NOMO-1 treated with DMSO at 0.1 percent for 48 hours (cell line): ENCODE results near the gene EVPL.
"Not testable (repeated sequence)": the region's sequence is repeated elsewhere in the genome, so short reads cannot be mapped to it uniquely, and the experiment has no call there.

Experiments
- DNase-seq: peaks from one replicate; lab custom pipeline; 2025; ENCODE audit not compliant: unreplicated experiment; lab: John Stamatoyannopoulos, UW

The EVPL gene

DNA sequence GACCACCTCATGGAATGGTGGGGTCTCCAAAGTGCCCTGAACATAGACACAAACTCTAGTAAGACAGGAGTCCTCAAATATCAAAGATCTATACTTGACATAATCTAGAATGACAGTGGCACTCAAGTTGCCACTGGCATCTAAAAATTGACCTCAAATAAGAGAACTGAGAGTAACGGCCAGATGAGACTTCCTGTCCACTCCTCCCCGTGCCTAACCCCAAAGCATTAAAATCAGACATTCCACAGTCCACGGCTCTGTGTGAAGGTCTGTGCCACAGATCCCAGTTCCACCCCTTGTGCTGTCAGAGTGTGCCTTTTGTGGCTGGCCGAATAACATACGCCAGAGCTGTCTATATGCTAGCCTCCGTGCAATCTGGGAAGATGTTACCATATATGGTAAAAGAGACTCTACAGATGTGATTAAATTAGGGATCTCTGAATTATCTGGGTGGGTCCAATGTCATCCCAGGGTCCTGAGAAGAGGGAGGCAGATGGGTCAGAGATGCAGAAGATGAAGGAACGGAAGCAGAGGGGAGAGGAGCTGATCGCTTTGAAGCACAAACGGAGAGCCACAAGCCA, 21.0 kb upstream of the EVPL start:
- DNase-seq, result peak; percentile 52

DNA sequence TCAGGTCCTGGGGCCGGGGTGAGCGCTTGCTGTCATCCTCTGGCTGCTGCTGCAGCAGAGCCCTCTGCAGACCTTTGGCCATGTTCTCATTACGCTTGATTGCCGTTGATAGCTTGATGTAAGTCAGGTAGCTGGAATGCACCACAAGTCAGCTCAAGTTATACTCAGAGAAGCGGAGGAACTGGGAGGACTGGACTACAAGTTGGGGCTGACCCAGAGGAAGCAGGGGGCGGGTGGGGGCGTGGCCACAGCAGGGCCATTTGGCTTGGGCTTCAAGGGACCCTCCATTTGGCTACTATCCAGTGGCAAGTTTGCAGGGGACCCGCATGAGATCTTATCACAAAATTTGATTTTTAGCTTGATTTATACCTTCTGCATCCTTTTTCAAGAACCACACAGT, 19.0 kb upstream of the EVPL start:
- no peak for DNase-seq

DNA sequence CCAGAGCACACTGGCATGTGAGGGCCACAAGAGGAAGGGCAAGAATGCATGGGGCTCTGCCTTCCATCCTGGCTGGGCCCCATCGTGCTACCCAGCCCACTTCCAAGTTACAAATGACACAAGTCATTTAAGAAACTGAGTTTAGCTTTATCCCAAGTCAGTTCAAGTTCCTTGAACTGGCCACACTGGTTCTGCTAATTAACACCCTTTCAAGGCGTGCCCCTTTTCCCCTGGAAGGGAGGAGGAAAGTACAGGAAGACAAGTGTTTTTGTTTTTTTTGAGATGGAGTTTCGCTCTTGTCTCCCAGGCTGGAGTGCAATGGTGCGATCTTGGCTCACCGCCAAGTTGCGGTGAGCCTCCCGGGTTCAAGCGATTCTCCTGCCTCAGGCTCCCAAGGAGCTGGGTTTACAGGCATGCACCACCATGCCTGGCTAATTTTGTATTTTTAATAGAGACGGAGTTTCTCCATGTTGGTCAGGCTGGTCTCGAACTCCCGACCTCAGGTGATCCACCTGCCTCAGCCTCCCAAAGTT, 17.4 kb upstream of the EVPL start:
- DNase-seq, result not testable (repeated sequence)

- DNase-seq, result not testable (repeated sequence)
Measured at GRCh38 chr17:76042868-76043267, 15.8 kb upstream of the EVPL start.

DNA sequence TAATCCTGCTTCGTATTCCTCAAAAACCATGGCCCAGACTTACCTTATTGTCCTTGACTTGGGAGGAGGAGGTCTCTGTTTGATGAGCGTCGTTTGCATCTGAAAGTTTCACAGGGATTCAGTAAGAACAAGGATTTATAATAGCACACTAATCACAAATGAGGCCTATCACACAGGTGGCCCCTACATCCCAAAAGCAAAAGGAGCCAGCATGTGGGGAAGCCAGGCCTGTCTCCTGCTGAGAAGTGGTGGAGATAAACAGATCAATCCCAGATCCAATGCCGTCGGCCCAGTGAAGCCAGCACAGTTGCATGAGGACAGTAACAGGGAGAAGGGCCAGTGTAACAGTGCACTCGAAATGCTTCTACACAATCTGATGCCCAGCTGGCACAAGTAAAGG, 13.3 kb upstream of the EVPL start:
- DNase-seq, result no peak

- DNase-seq, result no peak
Measured at GRCh38 chr17:76039121-76039520, 12.0 kb upstream of the EVPL start.

GRCh38 chr17:76038050-76038449, 10.9 kb upstream of the EVPL start:
- no peak for DNase-seq

DNA sequence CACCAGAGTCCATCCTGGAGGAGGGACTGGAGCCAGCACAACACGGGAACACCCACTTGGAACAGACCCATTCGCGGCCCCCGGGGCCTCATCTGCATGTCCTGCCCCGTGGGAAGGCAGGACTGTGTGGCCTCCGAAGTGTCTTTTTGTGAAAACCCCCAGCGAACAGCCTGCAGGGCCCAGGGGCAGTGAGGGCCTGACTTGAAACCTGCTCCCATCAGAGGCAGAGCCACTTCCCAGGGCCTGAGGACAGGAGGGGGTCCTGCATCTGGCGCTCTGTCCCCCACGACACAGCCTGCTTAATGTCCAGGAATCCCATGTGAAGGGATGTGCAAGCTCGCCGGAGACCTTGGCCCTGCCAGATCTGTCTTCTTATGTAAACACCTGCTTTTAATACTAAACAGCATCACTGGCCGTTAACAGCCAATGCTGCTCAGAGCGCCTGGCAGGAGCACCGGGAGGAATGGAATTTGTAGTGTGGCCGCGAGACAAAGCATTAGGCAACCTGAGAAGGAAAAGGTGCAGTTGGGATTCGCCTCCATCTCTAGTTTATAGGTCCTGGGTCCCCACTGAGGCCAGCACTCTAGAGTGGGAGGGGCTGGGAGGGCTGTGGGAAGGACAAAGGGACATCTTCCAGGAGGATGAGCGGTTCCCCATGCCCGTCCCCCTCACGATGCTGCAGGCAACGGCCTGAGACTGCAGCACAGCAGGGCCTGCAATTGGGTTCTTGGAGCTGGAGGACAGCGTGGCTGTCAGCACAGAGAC, 9.6 kb upstream of the EVPL start:
- DNase-seq, result no peak

DNA sequence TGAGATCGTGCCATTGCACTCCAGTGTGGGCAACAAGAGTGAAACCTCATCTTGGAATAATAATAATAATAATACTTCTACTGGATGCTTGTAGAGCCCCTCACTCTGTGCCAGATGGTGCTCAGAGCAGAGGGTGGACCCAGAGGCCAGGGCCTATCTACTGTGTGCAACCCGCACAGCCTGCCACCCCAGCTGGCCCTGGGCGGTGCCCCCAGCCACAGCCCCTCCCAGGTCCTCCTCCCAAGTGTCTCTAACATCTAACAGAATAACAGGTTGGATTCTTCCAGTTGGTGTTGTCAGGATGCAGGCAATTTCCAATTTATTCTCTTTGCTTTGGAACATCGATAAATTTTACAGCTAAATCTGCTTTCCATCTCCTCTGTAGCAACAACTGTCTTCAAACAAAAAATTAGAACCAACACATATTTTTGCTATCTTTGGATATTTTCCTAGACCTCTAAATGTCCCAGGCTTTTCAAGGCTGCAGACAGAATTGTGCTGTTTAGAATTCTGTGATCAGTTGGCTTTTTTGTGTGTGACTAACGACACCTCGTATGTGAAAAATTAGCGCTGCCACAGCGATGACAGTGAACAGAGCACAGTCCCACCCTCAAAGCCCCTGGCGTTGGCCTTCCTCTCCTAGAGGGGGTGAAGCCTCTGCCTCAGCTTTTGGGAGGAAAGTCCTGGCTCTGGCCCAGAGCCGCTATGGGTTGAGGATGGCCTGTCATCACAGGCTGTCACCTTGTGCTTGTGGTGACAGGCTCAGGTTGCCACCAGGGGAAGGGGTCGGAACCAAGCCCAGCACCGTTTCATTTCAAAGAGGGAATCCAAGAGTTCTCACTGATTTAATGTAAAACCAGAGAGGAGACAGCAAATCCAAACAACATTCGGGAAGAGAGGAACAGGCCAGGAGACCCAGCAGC, 7.6 kb upstream of the EVPL start:
- DNase-seq, result no peak

DNA sequence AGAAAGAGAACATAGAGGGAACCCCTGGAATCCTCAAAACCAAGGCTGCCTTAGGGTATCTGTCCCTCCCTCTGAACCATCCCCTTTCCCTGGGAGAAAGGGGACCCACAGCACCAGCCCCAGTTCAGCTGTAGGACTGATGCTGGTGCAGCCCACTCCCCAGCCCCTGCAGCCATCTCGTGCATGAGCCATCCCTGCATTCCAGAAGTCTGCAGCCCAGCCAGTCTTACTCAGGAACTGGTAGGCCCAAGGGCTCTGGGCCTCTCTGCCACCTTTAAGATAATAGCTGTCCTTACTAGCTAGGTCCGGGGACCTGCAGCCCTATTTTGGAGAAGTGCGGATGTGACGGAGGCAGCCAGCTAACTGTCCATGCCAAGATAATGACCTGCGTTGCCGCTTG, 6.0 kb upstream of the EVPL start:
- DNase-seq, result no peak

- DNase-seq, result no peak
Measured at GRCh38 chr17:76032780-76033108, 5.6 kb upstream of the EVPL start.

- no peak for DNase-seq
Measured at GRCh38 chr17:76032073-76032779, 5.1 kb upstream of the EVPL start.

GRCh38 chr17:76026714-76027158, 370 bp downstream of the EVPL start:
- DNase-seq, result no peak

DNA sequence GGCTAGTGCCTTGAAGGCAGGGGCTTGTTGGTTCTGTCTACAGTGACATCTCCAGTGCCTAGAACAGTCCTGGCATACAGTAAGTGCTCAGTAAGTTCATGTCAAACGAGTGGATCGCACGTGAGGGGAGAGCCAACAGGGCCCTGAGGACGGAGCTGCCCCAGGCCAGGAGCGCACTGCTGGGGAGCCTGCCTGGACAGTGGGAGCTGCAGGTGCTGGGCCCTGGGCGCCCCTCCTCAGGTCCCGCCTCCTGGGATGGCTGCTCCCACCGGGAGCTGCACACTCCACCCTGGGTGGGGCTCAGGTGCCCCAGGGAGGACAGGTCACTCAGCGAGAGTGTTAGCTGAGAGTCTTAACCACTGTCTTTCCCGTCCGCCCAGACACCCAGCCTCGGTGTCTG, 1.8 kb downstream of the EVPL start:
- DNase-seq, result no peak

DNA sequence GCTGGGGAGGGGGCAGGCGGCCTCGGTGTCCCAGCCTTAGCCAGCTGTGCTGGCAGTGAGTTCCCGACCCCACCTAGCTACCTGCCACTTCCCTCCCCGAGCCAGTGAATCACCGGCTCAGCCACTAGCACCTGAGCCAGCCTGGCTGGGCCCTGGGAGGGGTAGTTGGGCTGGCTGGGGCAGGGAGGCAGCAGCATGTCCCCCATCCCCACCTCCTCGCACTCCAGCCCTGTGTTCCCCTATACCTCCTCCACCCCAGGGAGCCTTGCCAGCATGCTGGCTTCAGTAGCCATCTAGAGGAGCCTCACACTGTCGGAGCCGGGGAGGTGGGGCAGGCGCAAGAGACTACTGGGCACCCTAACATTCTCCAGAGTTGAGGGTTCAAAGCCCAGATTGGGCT, 2.8 kb downstream of the EVPL start:
- DNase-seq, result no peak

GRCh38 chr17:76023900-76024237, 3.2 kb downstream of the EVPL start:
- no peak for DNase-seq

DNA sequence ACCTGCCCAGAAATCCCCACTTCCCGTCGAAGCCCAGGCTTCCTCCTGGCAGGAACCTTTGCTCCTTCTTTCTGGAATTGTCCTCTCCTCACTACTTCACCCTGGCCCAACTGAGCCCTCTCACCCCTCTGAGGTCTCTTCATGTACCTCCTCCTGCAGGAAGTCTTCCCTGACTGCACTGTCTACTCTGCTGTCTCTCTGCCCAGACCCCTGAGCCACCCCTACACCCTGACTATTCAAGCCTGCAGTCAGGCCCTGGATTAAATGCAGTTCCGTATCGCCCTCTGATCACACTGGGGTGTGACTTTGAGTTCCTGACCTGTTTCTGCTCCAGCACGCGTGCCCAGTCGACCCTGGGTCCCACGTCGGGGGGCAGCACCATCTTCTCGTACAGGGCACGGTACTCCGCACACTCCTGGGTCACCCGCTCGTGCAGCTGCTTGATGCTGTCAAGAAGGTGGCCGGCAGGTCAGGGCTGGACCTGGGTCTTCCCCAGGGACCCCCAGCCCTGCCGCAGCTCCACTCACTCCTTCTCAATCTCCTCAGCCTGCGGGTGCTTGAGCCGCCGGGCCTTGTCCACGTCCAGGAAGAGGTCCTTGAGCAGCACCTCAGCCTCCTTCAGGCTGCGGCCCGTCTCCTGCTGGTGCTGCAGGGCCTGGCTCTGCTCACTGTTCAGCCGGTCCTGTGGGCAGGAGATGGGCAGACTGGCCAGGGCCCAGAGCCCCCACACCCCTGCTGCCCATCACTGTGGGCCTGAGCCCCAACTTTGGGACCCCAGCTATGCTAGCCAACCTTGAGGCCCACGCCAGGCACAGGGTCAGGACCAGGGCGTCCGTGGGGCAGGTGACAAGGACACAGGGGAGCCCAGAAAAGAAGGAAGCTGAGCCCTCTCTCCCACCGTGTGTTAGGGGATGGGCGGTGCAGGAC, 3.9 kb downstream of the EVPL start:
- no peak for DNase-seq

GRCh38 chr17:76022285-76022684, 4.8 kb downstream of the EVPL start:
- DNase-seq, result no peak

DNA sequence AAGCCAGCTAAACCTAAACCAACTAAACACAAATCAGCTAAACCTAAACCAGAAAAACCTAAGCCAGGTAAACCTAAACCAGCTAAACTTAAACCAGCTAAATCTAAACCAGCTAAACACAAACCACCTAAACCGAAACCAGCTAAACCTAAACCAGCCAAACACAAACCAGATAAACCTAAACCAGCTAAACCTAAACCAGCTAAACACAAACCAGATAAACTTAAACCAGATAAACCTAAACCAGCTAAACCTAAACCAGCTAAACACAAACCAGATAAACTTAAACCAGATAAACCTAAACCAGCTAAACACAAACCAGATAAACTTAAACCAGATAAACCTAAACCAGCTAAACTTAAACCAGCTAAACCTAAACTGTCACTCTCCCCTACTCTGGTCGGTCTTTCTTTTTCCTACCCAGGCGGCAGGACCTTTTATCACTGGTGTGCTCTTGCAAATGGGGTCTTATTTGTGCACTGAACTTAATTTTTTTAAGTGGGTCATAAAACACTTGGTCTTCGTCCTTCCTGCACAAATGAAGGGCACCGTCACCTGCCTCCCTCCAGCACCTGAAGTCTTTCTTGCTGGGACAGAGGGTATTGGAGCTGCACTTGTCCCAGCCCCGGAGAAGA, 7.2 kb downstream of the EVPL start:
- no peak for DNase-seq

- DNase-seq, result no peak
Measured at GRCh38 chr17:76018801-76019200, 8.3 kb downstream of the EVPL start.
